Ovary (tissue), 3 donors: Measurements from ENCODE around the gene MMS19.

Experiments
- EP300 ChIP-seq: sonication (generic); formaldehyde crosslinking; IDR thresholded peaks from one replicate; pipeline ENCODE4 v1.6.1; 2017; ENCODE audit warnings: antibody characterized with exemption
- POLR2A ChIP-seq: fragments of 450-650 bp; IDR thresholded peaks from one replicate; pipeline ENCODE4 v1.6.1; 2017; ENCODE audit warnings: antibody characterized with exemption, mild to moderate bottlenecking, moderate library complexity
- TF ChIP-seq, protein P1 (sequence below), 3 donors: fragments of 450-650 bp in 2 of 3; fragments of 200-600 bp in 1 of 3; IDR thresholded peaks; one replicate each; pipeline versions ENCODE4 v1.5.1 to v1.8.0; 2016 to 2022; ENCODE audit warnings: antibody characterized with exemption in 3 of 3, mild to moderate bottlenecking in 1 of 3
- donor health status: DM: no; HTN: no; CAD: no.

DNA sequence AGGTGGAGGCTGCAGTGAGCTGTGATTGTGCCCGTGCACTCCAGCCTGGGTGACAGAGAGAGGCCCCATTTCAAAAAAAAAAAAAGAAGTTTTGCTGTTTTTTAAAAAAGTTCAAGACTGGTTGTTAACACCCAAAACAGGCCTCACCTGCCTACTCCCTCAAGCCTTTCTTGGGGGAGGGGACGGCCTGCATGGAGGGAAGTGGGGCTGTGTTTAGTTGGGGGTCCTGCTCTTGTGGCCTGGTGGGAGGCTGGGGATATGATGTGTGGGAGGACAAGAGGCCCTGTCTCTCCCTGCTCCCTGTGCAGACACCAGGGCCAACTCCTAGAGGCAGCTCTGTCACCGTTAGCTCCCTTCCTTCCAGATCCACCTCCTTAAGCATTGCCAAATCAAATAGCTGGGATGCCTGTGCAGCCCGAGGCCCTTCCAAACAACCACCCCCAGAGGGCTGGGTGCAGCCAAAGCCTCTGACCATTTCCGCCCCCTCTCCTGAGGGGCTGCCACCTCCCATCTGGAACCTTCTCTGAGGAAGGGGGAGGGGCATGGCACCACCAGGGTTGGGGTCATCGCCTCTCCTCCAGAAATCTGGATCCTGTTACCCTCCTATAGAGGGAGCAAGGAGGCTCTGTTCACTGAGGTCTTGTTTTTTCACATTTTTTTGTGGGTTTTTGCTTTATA lies 41.4 kb upstream of the MMS19 start:
- TF ChIP-seq, protein P1, sequence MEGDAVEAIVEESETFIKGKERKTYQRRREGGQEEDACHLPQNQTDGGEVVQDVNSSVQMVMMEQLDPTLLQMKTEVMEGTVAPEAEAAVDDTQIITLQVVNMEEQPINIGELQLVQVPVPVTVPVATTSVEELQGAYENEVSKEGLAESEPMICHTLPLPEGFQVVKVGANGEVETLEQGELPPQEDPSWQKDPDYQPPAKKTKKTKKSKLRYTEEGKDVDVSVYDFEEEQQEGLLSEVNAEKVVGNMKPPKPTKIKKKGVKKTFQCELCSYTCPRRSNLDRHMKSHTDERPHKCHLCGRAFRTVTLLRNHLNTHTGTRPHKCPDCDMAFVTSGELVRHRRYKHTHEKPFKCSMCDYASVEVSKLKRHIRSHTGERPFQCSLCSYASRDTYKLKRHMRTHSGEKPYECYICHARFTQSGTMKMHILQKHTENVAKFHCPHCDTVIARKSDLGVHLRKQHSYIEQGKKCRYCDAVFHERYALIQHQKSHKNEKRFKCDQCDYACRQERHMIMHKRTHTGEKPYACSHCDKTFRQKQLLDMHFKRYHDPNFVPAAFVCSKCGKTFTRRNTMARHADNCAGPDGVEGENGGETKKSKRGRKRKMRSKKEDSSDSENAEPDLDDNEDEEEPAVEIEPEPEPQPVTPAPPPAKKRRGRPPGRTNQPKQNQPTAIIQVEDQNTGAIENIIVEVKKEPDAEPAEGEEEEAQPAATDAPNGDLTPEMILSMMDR (IDR thresholded peaks at IDR 0.05), result no peak
- TF ChIP-seq EP300, result no peak
- TF ChIP-seq POLR2A, result no peak
